H9 (cell line): ENCODE results near the gene KCNJ1. TPM values are rescaled to one million over a fixed set of nuclear protein-coding genes. Genes with fewer than 3 reads are reported as not detected.
A peak's percentile ranks its signal among the peaks of the same experiment; 100 is the strongest.

Experiments
- DNase-seq: peaks from one replicate; pipeline ENCODE4 v3.0.0-alpha.2; 2017
- H2AFZ ChIP-seq: one replicate; pipeline ENCODE4 v1.6.1; 2013; ENCODE audit warnings: mild to moderate bottlenecking, low read length, control low read depth, moderate library complexity
- H2AK5ac ChIP-seq: 2 replicates; pipeline ENCODE4 v1.6.1; 2013; ENCODE audit warnings: low read length, control low read depth, mixed read lengths; ENCODE audit not compliant: insufficient read length
- H2BK120ac ChIP-seq: one replicate; pipeline ENCODE4 v1.6.1; 2013; ENCODE audit warnings: low read depth, mild to moderate bottlenecking, low read length, control low read depth, inconsistent platforms; ENCODE audit not compliant: poor library complexity, severe bottlenecking
- H2BK12ac ChIP-seq: 2 replicates; pipeline ENCODE4 v1.6.1; 2013; ENCODE audit warnings: low read length, control low read depth, mixed read lengths, low read depth; ENCODE audit not compliant: insufficient read length
- H2BK15ac ChIP-seq: 2 replicates; pipeline ENCODE4 v1.6.1; 2013; ENCODE audit warnings: low read depth, low read length, control low read depth
- H2BK20ac ChIP-seq: one replicate; pipeline ENCODE4 v1.6.1; 2013; ENCODE audit warnings: low read depth, mild to moderate bottlenecking, low read length, control low read depth, inconsistent platforms; ENCODE audit not compliant: poor library complexity, severe bottlenecking
- H2BK5ac ChIP-seq: 2 replicates; pipeline ENCODE4 v1.6.1; 2013; ENCODE audit warnings: low read length, control low read depth, mixed read lengths; ENCODE audit not compliant: insufficient read length
- H3K14ac ChIP-seq: 2 replicates; pipeline ENCODE4 v1.6.1; 2013; ENCODE audit warnings: low read length, control low read depth; ENCODE audit not compliant: insufficient read depth
- H3K18ac ChIP-seq: 2 replicates; pipeline ENCODE4 v1.6.1; 2013; ENCODE audit warnings: low read depth, mild to moderate bottlenecking, mixed read lengths, low read length, control low read depth; ENCODE audit not compliant: insufficient read length
- H3K23ac ChIP-seq: 2 replicates; pipeline ENCODE4 v1.6.1; 2013; ENCODE audit warnings: low read length, control low read depth, mixed read lengths, low read depth; ENCODE audit not compliant: insufficient read length
- H3K23me2 ChIP-seq: 2 replicates; pipeline ENCODE4 v1.6.1; 2013; ENCODE audit warnings: low read depth, mild to moderate bottlenecking, mixed read lengths, low read length, control low read depth; ENCODE audit not compliant: insufficient read length, poor library complexity, severe bottlenecking
- H3K27ac ChIP-seq: 2 replicates; pipeline ENCODE4 v1.5.1; 2013; ENCODE audit warnings: low read length, control low read depth, mixed read lengths, low read depth; ENCODE audit not compliant: insufficient read length
- H3K27me3 ChIP-seq: 2 replicates; pipeline ENCODE4 v1.6.1; 2013; ENCODE audit warnings: low read length, control low read depth, inconsistent platforms; ENCODE audit not compliant: insufficient read depth
- H3K4ac ChIP-seq: 2 replicates; pipeline ENCODE4 v1.6.1; 2013; ENCODE audit warnings: low read depth, mild to moderate bottlenecking, control low read depth, inconsistent platforms, low read length, moderate library complexity
- H3K4me1 ChIP-seq: 2 replicates; pipeline ENCODE4 v1.6.1; 2013; ENCODE audit warnings: low read length, control low read depth, inconsistent platforms; ENCODE audit not compliant: insufficient read depth
- H3K4me2 ChIP-seq: 2 replicates; pipeline ENCODE4 v1.6.1; 2013; ENCODE audit warnings: low read length, control low read depth, mixed read lengths; ENCODE audit not compliant: insufficient read length, insufficient read depth
- H3K56ac ChIP-seq: 2 replicates; pipeline ENCODE4 v1.6.1; 2013; ENCODE audit warnings: low read depth, mild to moderate bottlenecking, mixed read lengths, low read length, control low read depth; ENCODE audit not compliant: insufficient read length
- H3K79me1 ChIP-seq: 2 replicates; pipeline ENCODE4 v1.6.1; 2013; ENCODE audit warnings: low read depth, mild to moderate bottlenecking, moderate library complexity, low read length, control low read depth, inconsistent platforms; ENCODE audit not compliant: insufficient read depth, poor library complexity, severe bottlenecking
- H3K79me2 ChIP-seq: 2 replicates; pipeline ENCODE4 v1.6.1; 2013; ENCODE audit warnings: low read length, control low read depth, inconsistent platforms; ENCODE audit not compliant: insufficient read depth
- H3K9ac ChIP-seq: 2 replicates; pipeline ENCODE4 v1.6.1; 2013; ENCODE audit warnings: low read length, control low read depth, mixed read lengths; ENCODE audit not compliant: insufficient read length; ENCODE audit errors: extremely low read depth
- H3K9me3 ChIP-seq: one replicate; pipeline ENCODE4 v1.6.1; 2013; ENCODE audit warnings: low read depth, low read length, inconsistent platforms; ENCODE audit not compliant: control insufficient read depth
- H3T11ph ChIP-seq: one replicate; pipeline ENCODE4 v1.6.1; 2013; ENCODE audit warnings: mild to moderate bottlenecking, low read length, control low read depth, inconsistent platforms
- H4K20me1 ChIP-seq: one replicate; pipeline ENCODE4 v1.6.1; 2013; ENCODE audit not compliant: control insufficient read depth, insufficient read length, insufficient read depth
- H4K5ac ChIP-seq: 2 replicates; pipeline ENCODE4 v1.6.1; 2013; ENCODE audit warnings: low read depth, mild to moderate bottlenecking, mixed read lengths, low read length, control low read depth; ENCODE audit not compliant: insufficient read length
- H4K8ac ChIP-seq: replicated peaks from 2 replicates; pipeline ENCODE4 v1.6.1; 2013; ENCODE audit warnings: low read length, control low read depth, mixed read lengths, low read depth; ENCODE audit not compliant: insufficient read length
- H4K91ac ChIP-seq: 2 replicates; pipeline ENCODE4 v1.6.1; 2013; ENCODE audit warnings: low read depth, mild to moderate bottlenecking, moderate library complexity, mixed read lengths, low read length, control low read depth; ENCODE audit not compliant: insufficient read length
- H3K27ac Mint-ChIP-seq, 3 experiments: 2 replicates in 2 of 3; 3 replicates in 1 of 3; pipeline ENCODE4 v1.8.0; 2020 to 2021; ENCODE audit warnings: mixed read lengths in 3 of 3, mild to moderate bottlenecking in 1 of 3, moderate library complexity in 1 of 3
- H3K27me3 Mint-ChIP-seq: 2 replicates; pipeline ENCODE4 v1.8.0; 2021; ENCODE audit warnings: low read depth, mild to moderate bottlenecking, moderate library complexity, mixed read lengths
- H3K36me3 Mint-ChIP-seq, 3 experiments: 2 replicates in 2 of 3; 3 replicates in 1 of 3; pipeline ENCODE4 v1.8.0; 2020 to 2021; ENCODE audit warnings: low read depth in 3 of 3, mixed read lengths in 3 of 3; ENCODE audit not compliant: insufficient read depth in 1 of 3
- H3K4me1 Mint-ChIP-seq, 2 experiments: 2 replicates each; pipeline ENCODE4 v1.8.0; 2020; ENCODE audit warnings: mixed read lengths in 2 of 2
- H3K4me3 Mint-ChIP-seq, 2 experiments: 2 replicates in 1 of 2; 3 replicates in 1 of 2; pipeline ENCODE4 v1.8.0; 2020 to 2021; ENCODE audit warnings: mild to moderate bottlenecking in 2 of 2, mixed read lengths in 2 of 2, moderate library complexity in 1 of 2
- H3K9me3 Mint-ChIP-seq, 2 experiments: 2 replicates in 1 of 2; 3 replicates in 1 of 2; pipeline ENCODE4 v1.8.0; 2020; ENCODE audit warnings: mild to moderate bottlenecking in 2 of 2, mixed read lengths in 2 of 2, moderate library complexity in 1 of 2
- CTCF ChIP-seq: fragments of 200-600 bp; sonication (generic); conservative IDR thresholded peaks from 3 replicates; pipeline ENCODE4 v1.8.0; 2021; ENCODE audit warnings: antibody characterized with exemption, mild to moderate bottlenecking
- WGBS: extraction: QIAGEN DNeasy Blood & Tissue Kit; methylation state at CpG from one replicate; pipeline ENCODE4 v1.1.7; 2013; ENCODE audit warnings: missing lambda C conversion rate, low lambda C conversion rate, mixed read lengths; ENCODE audit not compliant: insufficient read length; ENCODE audit errors: extremely low coverage; 5-methylcytosine and 5-hydroxymethylcytosine counted together
- total RNA-seq: library from RNA; stranded (reverse); gene quantifications from 2 replicates; pipeline ENCODE4 v1.2.1, GENCODE V29; 2021

KCNJ1 gene
- total RNA-seq, 1 experiment from 2014 or later = not detected

- H3K9me3 ChIP-seq = no peaks in the 10 kb centered on the region
- no peak overlapping the region for H4K5ac ChIP-seq
- TF ChIP-seq CTCF = peak; percentile 81
- H3K18ac ChIP-seq = no peak overlapping the region
- H3K4me1 ChIP-seq = no peaks in the 10 kb centered on the region
- no peak overlapping the region for H4K91ac ChIP-seq
- no peak overlapping the region for H2BK5ac ChIP-seq
- H2BK15ac ChIP-seq = no peak overlapping the region
- H3K56ac ChIP-seq = no peak overlapping the region
- H2AFZ ChIP-seq = no peak overlapping the region
- H2BK20ac ChIP-seq = no peak overlapping the region
- no peak overlapping the region for H4K8ac ChIP-seq
- no peak overlapping the region for H3K23ac ChIP-seq
- Mint-ChIP-seq H3K4me3 (no peak overlapping the region; a peak in 1 of 5 replicates), H3K27me3 (peaks cover 6% of the 10 kb centered on the region; the same call in 1 of the 2 replicates), H3K36me3 (no peaks in the 10 kb centered on the region), H3K4me1 (peaks cover 16 to 17% of the 10 kb centered on the region in 2 experiments), H3K27ac (no peak overlapping the region), H3K9me3 (no peaks in the 10 kb centered on the region; a peak in 1 of 5 replicates)
- H4K20me1 ChIP-seq = no peaks in the 10 kb centered on the region
- no peaks in the 10 kb centered on the region for H3K27me3 ChIP-seq
- DNase-seq = peak; percentile 68
- H3K14ac ChIP-seq = no peak overlapping the region
- H2BK12ac ChIP-seq = no peak overlapping the region
- no peak overlapping the region for H2BK120ac ChIP-seq
- H3K23me2 ChIP-seq = no peaks in the 10 kb centered on the region
- no peak overlapping the region for H3K4ac ChIP-seq
- no peaks in the 10 kb centered on the region for H3K79me1 ChIP-seq
- no peak overlapping the region for H2AK5ac ChIP-seq
- no peak overlapping the region for H3T11ph ChIP-seq
- no CpG with 5 or more reads among the region's 4 CpGs for WGBS
- no peaks in the 10 kb centered on the region for H3K79me2 ChIP-seq
- no peak overlapping the region for H3K4me2 ChIP-seq
- no peak overlapping the region for H3K27ac ChIP-seq
- H3K9ac ChIP-seq = no peak overlapping the region
Observed at GRCh38 chr11:128802358-128802981, 64.6 kb downstream of the KCNJ1 start.
